Inflammatory macrophage treated with lipopolysaccharide for 1 hour (primary cell): ENCODE data around the gene POC1B.

Source experiments
- DNase-seq, 2 donors: peaks; one replicate each; pipeline ENCODE4 v3.0.0-alpha.2; 2020 to 2022

POC1B gene

DNA sequence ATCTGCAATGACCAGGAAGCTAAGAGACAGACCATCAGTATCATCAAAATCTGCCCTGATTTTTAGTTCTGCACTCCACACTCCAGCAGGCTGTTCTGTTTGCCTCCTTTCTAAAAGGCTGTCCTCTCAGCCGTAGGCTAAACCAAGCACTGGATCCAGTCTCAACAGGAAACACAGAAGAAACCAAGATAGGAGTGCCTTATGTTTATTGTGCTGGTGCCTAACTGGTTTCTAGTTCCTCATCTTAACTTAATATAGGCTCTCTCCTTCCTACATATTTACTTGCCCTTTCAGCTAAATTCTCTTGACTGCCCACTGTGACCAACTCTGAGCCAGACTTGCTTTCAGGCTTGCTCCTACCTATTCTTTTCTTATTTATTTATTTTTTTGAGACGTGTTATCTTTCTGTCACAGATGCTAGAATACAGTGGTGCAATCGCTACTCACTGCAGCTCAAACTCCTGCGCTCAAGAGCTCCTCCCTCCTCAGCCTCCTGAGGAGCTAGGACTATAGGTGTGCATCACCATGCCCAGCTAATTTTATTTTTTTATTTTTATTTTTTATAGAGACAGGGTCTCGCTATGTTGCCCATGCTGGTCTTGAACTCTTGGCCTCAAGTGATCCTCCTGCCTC lies 32.1 kb downstream of the POC1B start:
- no peak for DNase-seq

- DNase-seq = no peak
Measured at GRCh38 chr12:89492883-89493282, 33.0 kb downstream of the POC1B start.

GRCh38 chr12:89490922-89491321 lies 34.9 kb downstream of the POC1B start:
- no peak for DNase-seq

DNA sequence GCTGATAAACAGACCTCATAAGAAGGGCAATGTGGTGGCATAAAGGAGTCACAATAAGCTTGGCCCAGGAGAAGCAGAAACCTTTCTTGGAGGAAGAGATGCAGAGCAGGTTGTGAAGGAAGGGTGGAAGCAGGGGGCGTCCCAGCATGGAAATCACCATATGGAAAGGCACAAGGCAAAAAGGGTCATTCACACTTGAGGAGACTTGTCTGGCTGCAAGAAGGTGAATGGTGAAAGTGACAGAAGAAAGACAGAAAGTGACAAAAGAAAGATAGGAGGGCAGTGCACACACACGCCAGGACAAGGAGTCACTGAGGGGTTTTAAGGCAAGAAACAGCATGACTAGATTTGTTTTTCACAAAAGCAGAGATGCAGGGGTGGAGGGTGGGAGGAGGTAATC lies 39.6 kb downstream of the POC1B start:
- DNase-seq = no peak

DNA sequence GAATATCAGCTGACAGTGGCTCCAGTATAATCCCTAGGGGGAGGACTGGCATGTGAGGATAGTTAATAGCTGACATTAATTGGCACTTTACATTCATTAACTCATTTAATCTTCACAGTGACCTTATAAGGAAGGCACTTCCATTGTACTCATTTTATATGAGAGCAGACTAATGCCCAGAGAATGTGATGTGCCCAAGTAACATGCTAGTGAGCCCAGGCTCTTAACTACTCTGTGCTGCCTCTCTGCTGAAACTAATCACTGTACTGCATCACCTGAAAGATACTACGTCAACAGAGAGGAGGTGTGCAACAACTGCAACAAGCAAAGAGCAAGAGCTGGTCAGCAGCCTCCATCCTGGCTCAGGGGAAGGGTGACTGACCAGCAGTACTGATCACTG lies 41.4 kb downstream of the POC1B start:
- DNase-seq = no peak

DNA sequence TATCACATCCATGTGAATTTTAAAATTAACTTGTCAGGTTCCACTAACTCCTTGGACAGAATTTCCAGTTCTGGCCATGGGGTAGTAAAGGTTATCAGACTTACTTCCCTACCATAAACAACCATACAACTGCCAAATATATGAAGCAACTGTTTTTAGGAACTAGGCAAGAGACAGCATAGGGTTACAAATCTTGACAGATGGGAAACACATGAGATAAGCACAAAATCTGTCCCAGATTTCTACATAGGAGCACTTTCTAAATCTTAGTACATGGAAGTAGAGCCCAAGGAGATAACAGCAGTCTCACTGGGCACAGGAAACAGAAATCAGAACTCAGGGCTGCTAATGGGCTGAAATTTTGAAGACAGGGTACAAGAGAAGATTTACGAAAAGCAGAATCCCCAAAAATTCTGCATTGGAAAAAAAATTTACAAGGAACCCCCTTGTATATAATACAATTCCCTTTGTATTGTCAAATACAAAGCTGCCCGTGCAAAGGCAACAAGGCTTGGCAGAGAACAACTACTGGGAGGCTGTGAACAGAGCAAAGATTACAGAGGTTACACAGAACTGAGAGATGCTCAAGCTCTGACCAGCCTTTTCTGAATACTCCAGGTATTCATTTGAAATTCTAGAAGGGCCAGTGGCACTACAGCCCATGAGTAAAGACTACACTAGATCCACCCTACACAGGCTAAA lies 44.5 kb downstream of the POC1B start:
- peak; percentile 70 to 89 for DNase-seq

DNA sequence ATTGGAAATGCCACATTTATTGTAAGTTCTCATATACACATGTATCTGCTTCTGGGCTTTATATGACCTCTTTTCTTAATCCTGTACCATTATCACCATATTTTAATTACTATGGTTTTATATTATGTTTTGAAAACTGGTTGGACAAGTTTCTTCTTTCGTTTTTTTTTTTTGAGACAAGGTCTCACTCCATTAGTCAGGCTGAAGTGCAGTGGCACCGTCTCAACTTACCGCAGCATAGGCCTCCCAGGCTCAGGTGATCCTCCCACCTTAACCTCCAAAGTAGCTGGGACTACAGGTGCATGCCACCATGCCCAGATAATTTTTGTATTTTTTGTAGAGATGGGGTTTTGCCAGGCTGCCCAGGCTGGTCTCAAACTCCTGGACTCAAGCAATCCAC lies 45.9 kb downstream of the POC1B start:
- no peak for DNase-seq

DNA sequence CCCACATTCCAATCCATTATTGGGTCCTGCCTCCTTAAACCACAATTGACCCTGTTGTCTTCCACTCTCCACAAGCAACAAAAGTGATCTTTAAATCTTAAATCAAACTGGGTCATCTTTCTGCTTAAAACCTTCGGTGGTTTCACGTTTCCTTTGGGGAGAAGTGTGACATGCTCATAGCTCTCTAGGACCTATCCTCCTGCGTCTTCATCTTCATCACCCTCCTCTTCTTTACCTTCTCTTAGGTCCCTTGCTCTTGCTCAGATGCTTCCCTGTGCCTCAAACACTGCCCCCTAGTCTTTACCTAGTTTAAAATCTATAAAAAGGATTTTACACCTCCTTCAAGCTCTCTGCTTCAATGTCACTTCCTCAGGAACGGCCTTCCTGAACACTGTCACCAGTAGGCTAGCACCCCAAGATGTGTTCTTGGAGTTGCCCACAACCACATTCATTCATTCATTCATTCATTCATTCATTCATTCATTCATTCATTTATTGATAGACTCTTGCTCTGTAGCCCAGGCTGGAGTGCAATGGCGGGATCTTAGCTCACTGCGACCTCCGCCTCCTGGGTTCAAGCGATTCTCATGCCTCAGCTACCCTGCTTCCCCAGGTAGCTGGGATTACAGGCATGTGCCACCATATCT lies 48.1 kb downstream of the POC1B start:
- DNase-seq = no peak

DNA sequence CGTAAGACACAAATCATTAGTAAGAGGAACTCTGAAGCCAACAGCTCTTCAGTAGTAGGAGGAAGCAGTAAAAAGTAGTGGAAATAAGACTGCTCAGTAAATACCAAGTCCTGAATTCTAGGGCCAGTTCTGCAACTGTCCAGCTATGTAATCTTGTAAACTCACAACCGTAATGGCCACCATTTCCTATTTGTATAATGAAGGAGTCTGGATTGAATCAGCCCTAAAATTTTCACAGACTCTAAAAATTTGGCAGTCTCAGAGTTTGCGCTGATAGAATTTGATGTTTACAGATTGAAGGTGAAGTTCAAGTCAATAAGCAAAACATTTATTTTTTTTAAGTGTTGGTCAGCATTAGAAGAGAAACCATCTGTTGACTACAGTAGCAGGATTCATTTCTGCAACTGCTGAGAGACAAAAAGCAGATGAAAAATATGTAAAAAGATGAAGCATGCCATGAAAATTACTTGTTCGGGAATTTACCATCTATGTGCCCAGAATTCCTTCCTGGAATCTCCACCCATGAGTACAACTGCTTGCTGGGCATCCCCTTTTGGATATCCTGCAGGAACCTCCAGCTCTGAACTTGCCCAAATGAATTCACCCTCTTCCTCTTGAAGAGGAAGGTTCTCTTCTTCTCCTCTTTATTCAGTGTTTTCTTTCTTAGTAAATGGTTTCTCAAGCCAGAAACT lies 48.8 kb downstream of the POC1B start:
- DNase-seq = peak; percentile 48 to 56

DNA sequence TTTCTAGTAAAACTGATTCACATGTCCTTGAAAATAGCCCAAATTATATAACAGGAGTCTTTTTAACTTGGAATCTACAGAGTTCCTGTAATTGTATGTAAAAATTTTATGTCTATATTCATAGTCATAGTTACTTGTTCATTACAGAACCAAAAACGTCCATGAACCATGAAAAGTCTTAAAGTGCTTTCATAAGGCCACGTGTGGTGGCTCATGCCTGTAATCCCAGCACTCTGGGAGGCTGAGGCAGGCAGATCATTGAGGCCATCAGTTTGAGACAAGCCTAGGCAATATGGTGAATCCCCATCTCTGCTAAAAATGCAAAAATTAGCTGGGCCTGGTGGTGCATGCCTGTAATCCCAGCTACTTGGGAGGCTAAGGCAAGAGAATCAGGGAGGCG lies 49.6 kb downstream of the POC1B start:
- no peak for DNase-seq

- no peak for DNase-seq
Measured at GRCh38 chr12:89475203-89475990, 50.5 kb downstream of the POC1B start.

DNA sequence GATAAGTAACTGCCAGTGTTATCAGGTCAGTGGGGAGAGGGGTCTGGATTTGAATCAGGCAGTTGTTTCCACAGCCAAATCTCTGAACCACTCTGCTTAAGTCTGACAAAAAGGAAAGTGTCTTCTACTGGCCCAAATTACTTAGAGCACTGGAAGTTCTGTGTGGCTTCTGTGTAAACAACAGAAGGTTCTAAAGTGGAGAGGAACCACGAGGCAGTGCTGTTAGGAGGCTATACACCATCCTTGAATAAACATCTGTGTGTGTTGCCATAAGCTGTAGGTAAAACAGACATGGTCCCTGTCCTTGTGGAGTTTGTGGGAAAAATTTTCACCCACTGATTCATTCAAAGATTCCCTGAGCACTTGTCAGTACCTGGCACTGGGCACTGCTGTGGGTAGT lies 51.2 kb downstream of the POC1B start:
- DNase-seq = no peak

DNA sequence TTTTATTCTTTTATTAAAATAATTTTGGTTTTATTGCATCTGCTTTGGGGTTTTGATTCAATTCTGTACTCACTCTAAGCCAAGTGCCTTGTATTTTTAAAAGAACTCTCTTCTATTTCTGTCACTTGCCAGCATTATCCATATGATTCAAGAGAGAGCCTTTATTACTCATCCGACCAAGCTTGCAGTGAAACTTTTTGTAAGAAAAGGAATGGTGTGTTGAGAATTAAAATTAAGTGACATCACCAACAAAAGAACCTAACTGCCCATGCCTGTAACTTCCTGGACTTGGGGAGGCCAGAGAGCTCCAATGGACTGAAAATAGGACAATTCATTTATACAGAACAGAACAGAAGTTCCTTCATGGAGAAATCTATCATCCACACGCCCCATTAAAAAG lies 53.3 kb downstream of the POC1B start:
- DNase-seq = no peak

DNA sequence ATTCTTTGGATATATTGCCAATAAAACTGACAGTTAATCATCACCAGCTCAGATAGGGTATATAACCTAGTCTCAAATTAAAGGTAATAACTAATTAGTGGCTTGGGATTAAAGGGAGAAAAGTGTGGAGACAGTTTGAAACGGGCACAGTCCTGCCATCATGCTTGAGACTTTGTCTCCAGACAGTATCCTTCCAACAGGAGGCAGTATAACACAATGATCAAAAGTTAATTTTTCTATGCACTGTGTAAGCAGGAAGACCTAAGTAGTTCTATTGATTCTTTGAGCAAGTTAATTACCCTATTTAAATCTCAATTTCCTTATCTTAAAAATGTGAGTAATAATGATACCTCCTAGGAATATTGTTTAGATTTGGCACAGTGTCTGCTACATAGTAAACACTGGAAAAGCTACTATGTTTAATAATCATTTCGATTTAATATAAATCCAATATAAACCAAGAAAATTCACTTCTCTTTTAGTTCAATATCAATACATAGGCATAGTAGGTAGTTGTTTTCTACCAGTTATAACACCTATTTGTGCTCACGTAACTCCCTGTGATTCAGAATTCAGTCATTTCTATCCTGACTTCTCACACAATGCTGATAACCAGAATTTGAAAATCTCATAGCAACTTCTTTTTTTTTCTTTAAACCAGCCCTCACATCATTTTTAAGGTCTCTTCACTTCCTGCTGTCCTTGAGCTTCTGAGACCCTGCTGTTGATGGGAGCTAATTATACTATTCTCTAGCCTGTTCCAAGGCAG lies 54.9 kb downstream of the POC1B start:
- peak; percentile 56 to 89 for DNase-seq

DNA sequence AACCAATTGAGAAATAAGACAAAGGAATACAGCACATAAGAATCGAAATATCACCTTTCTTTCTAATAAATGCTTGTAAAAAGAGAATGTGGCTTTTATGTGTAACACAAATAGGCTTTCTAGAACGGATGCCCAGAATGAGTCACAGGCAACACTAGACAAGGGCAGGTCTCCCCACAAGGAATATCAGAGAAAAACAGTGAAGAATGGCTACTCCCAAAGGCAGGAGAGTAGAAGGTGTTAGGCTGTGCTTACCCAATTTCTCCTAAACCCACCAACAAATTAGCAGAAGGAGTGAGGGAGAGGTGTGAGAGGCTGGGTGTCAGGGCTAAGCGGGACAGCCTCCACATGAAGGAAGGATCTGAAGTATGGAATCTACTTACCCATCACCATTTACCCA lies 56.5 kb downstream of the POC1B start:
- DNase-seq = no peak

DNA sequence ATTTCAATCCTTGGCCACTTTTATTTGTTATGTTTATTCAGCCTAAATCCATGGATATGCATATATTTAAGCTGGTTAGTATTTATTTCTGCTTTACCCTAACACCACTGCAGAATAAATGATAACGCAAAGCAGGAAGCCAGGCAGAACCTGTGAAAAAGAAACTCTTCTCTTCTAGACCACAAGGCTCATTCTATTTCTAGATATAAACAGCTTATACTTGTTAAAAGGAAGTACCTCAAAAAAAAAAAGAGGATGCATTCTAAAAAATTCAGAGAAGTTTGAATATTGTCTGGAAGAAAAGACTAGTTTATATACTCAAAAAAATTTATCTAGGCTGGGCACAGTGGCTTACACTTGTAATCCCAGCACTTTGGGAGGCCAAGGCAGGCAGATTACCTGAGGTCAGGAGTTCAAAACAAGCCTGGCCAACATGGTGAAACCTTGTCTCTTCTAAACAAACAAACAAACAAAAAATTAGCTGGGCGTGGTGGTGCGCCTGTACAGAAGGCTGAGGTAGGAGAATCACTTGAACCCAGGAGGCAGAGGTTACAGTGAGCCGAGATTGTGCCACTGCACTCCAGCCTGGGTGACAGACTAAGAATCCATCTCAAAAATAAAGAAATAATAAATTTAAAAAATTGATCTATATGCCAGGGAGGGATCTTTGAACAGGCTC lies 57.1 kb downstream of the POC1B start:
- DNase-seq = no peak

DNA sequence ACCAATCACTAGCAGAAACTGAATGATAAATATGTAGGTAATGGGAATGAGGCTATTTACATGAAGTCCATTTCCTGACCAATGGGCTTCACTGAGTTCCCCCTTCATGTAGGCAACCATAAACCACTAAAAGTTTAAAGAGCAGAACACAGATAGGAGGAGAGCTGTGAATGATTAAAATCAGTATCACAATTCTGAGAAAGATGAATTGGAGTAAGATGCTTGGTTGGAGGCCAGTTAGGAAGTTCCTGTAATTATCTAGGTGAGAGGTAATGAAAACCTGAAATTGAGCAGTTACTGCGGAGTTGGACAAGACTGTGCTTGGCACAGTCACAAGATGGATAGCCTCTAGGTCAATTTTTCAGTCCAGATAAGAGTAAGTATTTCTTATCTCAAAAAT lies 57.8 kb downstream of the POC1B start:
- no peak for DNase-seq

DNA sequence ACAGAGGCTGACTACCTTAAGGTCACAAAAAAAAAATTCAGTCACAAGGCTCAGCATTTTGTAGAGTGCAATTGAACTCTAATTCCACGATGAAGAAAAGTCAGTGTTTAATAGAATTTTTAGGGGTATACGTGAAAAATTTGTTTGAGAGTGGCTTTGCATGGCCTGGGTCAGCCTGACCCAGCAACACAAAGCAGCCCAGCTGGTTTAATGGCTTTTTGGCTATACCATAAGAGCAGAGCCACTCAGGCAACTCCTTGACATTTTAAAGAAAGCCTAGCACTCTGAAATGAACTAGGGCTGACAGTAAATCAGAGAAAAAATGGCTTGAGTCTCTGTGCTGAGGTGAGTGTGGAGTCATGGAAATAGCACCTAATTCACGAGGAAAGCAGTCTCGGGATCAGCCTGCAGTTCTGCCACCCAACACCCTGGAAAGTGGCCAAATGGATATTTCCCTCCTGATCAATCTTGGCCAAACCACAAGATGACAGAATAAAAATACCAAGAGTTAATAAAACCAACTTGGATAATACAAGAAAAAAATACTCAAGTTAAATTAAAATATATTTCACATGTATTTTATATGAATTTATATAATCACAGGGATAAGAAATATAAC lies 60.8 kb downstream of the POC1B start:
- DNase-seq = no peak

- peak; percentile 62 to 87 for DNase-seq
Measured at GRCh38 chr12:89461649-89462612, 63.9 kb downstream of the POC1B start.

GRCh38 chr12:89461190-89461589 lies 64.7 kb downstream of the POC1B start:
- no peak for DNase-seq
